Measurements from ENCODE around the gene TGFBR3. TPM values are rescaled to one million over a fixed set of nuclear protein-coding genes. Genes with fewer than 3 reads are reported as not detected.

TGFBR3 gene
- total and polyA plus RNA-seq, 2 of the 13 experiments (the other 11 are each of a cell fraction or from before 2014, with no cell fraction given), result 76.5 to 195 TPM

- Histone ChIP-seq H3K9ac (ENCODE audit: insufficient read depth, low read depth, low read length) (no peak overlapping the region), H3K27ac (ENCODE audit: extremely low read length, insufficient read depth, low read length) (no peak overlapping the region), H3K27me3 (ENCODE audit: control insufficient read depth in 1 of 2, insufficient read depth in 2 of 2, low read length in 2 of 2) (no peaks in the 10 kb centered on the region), H3K79me2 (ENCODE audit: insufficient read depth, low read length) (peaks cover 50% of the 10 kb centered on the region), H3K4me3 (replicated peaks in 1 of 3; ENCODE audit: insufficient read depth in 1 of 3, low read depth in 2 of 3, low read length in 3 of 3) (no peak overlapping the region), H3K4me1 (ENCODE audit: insufficient read depth, low read length) (peaks cover 76% of the 10 kb centered on the region), H3K36me3 (replicated peaks in 1 of 2; ENCODE audit: control insufficient read depth in 1 of 2, insufficient read depth in 2 of 2, low read length in 2 of 2) (peaks cover 16 to 57% of the 10 kb centered on the region in 2 experiments), H4K20me1 (ENCODE audit: insufficient read depth, low read length) (peaks cover 27% of the 10 kb centered on the region), H2AFZ (ENCODE audit: low read length) (no peak overlapping the region), H3K4me2 (ENCODE audit: low read depth, low read length) (no peak overlapping the region), H3K9me3 (ENCODE audit: low read length) (no peaks in the 10 kb centered on the region)
- DNase-seq (ENCODE audit: low spot score) (no peak), FAIRE-seq (no peak), ATAC-seq (no peak)
- in situ Hi-C loops (cut with HindIII; ENCODE audit: extremely low pct_ligation_motif_present, low pct_unique_long_range_greater_than_20kb), result no loop called here
- POLR2A ChIA-PET, result no interaction called here
- no TSS peak for BruUV-seq (replicated peaks)
- intact Hi-C loops (cut with micrococcal nuclease; ENCODE audit: unreplicated experiment), result no loop called here
- CTCF ChIA-PET (ENCODE audit: low intra/inter-chr PET ratio, low total read pairs), result no interaction called here
- 98% methylated on average over 5 of the region's 5 CpGs for WGBS (ENCODE audit: low lambda C conversion rate)
- TF ChIP-seq THAP9 (CRISPR knock-in tag; IDR thresholded peaks at IDR 0.05; ENCODE audit: borderline replicate concordance) (no peak), ZNF329 (CRISPR knock-in tag; IDR thresholded peaks at IDR 0.05; ENCODE audit: low read depth) (no peak), ZNF556 (CRISPR knock-in tag; IDR thresholded peaks at IDR 0.05; ENCODE audit: borderline replicate concordance) (no peak), PHF8 (CRISPR knock-in tag; IDR thresholded peaks at IDR 0.05) (no peak), HMGXB4 (CRISPR knock-in tag; IDR thresholded peaks at IDR 0.05; ENCODE audit: borderline replicate concordance in 1 of 2, low read depth in 1 of 2) (no peak), UBTF (CRISPR knock-in tag; IDR thresholded peaks at IDR 0.05) (no peak), KDM1A (CRISPR knock-in tag; IDR thresholded peaks at IDR 0.05) (no peak), NAIF1 (CRISPR knock-in tag; IDR thresholded peaks at IDR 0.05; ENCODE audit: borderline replicate concordance) (no peak), RAD51 (IDR thresholded peaks at IDR 0.05; ENCODE audit: borderline replicate concordance) (no peak), MXD4 (CRISPR knock-in tag; IDR thresholded peaks at IDR 0.05) (no peak), TEF (CRISPR knock-in tag; IDR thresholded peaks at IDR 0.05) (no peak), HNF4G (IDR thresholded peaks at IDR 0.05; ENCODE audit: borderline replicate concordance, low read depth, low read length) (no peak), HNF4G (CRISPR knock-in tag; IDR thresholded peaks at IDR 0.05; ENCODE audit: borderline replicate concordance, low read depth) (no peak), ZNF343 (CRISPR knock-in tag; IDR thresholded peaks at IDR 0.05) (no peak)
These were observed 144.7 kb downstream of the TGFBR3 start for GRCh38 chr1:91741301-91741700.
